HEK293T (cell line): ENCODE data around the gene ERICH2.

Experiments
- BHLHE40 ChIP-seq: fragments of 450-650 bp; IDR thresholded peaks from 2 replicates; pipeline ENCODE4 v1.6.1; 2016; ENCODE audit warnings: mild to moderate bottlenecking, moderate library complexity, borderline replicate concordance
- CTBP1 ChIP-seq: fragments of 450-650 bp; IDR thresholded peaks from 2 replicates; pipeline ENCODE4 v1.6.1; 2016; ENCODE audit warnings: borderline replicate concordance

- TF ChIP-seq BHLHE40 (no peak), CTBP1 (no peak)
Observed at GRCh38 chr2:170770008-170770605, at the start of gene ERICH2.
